T-helper 9 cell (primary cell): Measurements from ENCODE around the gene CTAGE1.
"Not testable (repeated sequence)": the region's sequence is repeated elsewhere in the genome, so short reads cannot be mapped to it uniquely, and the experiment has no call there.

Source experiments
- DNase-seq: peaks from one replicate; pipeline ENCODE4 v3.0.0-alpha.2; 2020
- total RNA-seq, 2 donors: gene quantifications; one replicate each; lab custom pipeline; 2026; lab: John Stamatoyannopoulos, UW

The CTAGE1 gene, protein sequence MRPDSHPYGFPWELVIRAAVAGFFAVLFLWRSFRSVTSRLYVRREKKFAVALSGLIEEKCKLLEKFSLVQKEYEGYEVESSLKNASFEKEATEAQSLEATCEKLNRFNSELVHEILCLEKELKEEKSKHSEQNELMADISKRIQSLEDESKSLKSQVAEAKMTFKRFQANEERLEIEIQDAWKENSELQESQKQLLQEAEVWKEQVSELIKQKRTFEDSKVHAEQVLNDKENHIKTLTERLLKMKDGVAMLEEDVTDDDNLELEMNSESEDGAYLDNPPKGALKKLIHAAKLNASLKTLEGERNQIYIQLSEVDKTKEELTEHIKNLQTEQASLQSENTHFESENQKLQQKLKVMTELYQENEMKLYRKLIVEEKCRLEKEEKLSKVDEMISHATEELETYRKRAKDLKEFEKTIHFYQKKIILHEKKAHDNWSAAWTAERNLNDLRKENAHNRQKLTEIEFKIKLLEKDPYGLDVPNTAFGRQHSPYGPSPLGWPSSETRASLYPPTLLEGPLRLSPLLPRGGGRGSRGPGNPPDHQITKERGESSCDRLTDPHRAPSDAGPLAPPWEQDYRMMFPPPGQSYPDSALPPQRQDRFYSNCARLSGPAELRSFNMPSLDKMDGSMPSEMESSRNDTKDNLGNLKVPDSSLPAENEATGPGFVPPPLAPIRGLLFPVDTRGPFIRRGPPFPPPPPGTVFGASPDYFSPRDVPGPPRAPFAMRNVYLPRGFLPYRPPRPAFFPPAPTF
- total RNA-seq, result 0 to 0.14 reads per million in 2 donors

GRCh38 chr18:22417496-22418188 lies at the start of gene CTAGE1:
Gene CTAGE1 (minus strand): TSS chr18:22417915. CDS start chr18:22417811, 104 bp downstream.
- DNase-seq, result no peak

DNA sequence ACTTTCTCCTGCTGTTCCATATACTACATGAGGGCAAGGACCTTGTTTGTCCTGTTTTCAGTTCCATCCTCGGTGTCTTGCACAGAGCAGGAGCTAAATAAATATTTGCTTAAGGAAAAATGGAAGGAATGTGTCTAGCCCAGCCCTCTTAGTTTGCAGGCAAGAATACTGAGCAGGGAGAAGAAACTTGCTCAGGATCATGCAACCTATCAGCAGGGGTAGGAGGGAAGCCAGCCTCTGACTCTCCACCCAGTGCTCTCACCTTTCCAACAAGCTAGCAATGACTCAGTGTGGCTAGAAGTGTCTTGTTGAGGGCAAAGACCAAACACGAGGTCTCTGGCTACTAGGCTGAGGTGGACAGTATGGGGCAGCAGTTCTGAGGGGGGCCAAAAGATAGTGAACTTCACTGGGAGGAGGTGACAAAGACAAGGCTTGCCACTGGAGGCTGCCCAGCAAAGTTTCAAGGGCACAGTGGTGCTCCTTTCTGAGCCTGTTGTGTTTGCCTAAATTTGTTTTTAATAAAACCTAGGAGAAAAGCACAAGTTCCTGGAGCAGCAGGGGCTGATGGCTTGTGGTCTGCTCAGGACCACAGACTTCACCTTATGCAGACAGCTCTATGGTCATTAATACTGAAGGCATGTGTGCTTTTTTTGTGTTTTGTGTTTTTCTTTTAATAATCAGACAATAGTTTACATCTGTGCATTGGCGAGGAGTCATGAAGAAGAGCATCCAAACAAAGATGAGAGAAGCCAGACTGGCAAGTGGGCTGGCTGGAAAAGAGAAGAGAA lies 49.1 kb upstream of the CTAGE1 start:
- DNase-seq, result no peak

- no peak for DNase-seq
These were observed 48.2 kb upstream of the CTAGE1 start for GRCh38 chr18:22465859-22466457.

- no peak for DNase-seq
These were observed 45.4 kb upstream of the CTAGE1 start for GRCh38 chr18:22463076-22463475.

- no peak for DNase-seq
These were observed 41.8 kb upstream of the CTAGE1 start for GRCh38 chr18:22459491-22459890.

DNA sequence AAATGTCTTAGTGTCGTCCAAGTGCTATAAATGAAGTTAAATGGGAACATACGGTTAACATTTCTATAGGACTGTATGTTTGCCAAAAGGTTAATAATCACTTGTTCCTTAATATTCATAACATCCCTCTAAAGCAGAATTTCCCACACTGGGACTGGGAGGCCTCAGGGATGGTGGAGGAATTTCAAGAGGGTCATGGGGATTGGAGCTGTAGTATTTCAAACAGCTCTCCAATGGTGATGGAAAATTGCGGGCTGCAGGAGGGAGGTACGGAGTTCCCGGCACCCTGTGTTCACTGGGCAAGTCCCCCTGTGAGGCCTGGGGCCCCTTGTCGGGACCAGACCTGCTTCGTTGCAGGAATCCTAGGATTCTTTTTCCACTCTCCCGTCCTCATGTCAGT lies 39.8 kb upstream of the CTAGE1 start:
- DNase-seq, result no peak

DNA sequence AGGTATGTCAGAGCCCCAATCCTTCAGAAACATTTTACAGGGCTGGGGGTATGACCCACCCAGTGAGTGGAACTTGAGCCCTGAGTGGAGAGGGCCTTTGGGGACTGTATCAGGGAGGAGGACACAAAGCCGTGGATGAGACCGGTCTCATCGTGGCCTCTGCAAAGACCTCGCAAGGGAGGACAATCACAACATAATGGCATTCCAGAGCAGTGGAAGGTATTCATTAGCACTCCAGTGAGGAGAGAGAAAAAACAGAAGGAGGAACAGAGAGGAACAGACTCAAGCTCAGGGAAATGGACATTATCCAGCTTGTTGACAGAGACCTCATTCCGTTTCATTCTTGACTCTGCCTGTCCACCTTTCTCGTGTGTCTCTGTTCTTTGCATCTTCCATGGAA lies 38.8 kb upstream of the CTAGE1 start:
- DNase-seq, result no peak

DNA sequence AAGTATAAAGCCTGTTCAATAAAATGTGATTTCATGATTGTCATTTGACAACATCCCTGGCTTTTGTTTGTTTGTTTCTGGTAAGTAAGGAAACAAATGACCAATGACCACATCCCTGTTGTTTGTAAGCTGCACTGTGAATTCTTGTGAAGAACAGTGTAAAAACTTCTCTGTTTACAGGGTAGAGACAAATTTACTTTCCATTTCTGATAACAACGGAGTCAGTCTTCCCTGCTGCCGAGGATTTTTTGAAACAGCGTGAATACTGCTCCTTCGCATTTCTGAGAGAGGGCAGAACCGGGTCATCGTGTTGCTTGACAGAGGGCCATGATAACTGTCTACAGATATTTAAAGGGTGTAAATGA lies 38.4 kb upstream of the CTAGE1 start:
- no peak for DNase-seq

DNA sequence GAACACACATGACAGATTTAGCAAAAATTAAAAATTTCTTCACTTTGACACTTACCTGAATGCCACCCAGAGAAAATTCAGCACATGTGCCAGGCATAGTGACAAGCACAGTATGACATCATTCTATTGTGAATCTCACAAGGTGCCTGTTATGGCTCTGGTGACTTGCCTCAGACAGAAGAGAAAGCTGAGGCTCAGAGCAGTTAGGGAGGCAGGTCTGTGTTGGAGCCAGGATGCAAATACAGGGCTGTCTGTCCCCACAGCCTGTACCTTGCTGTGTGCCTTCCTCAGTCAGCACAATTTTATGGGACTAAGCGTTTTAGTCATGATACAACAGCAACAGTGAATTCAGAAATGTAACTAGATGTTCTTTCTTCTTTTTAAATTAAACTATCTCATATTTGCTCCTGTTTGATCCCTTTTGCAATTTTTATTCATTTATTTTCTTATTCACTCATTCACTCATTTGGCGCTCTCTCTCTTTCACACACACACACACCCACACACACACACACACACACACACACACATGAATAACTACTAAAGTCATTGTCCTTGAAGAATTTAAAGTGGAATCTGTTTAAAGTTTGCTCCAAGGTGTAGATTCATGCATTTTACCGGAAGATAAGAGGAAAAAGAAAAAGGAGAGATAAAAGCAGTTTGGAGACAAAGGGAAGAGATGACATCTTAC lies 37.9 kb upstream of the CTAGE1 start:
- no peak for DNase-seq

- no peak for DNase-seq
These were observed 35.6 kb upstream of the CTAGE1 start for GRCh38 chr18:22453315-22453714.

GRCh38 chr18:22452226-22452668 lies 34.5 kb upstream of the CTAGE1 start:
- no peak for DNase-seq

DNA sequence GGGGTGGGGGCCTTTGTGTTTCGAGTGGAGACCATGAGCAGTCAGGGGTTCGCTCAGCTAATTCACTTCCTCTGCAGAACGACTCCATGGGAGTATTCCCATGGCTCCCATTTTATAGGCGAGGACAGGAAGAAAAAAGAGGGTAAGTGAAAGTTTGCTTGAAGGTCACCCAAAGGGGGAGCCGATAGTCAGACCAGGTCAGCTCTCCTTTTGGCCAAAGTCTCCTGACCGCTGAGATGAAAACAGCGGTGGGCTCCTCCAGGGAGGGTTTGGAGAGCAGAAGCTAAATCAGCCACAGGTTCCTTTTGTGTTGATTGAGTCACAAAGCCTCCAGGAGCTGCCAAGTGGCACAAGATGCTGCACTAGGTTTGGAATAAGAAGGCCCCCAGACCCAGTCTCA lies 34.1 kb upstream of the CTAGE1 start:
- no peak for DNase-seq

- DNase-seq, result not testable (repeated sequence)
These were observed 33.1 kb upstream of the CTAGE1 start for GRCh38 chr18:22450766-22451165.

DNA sequence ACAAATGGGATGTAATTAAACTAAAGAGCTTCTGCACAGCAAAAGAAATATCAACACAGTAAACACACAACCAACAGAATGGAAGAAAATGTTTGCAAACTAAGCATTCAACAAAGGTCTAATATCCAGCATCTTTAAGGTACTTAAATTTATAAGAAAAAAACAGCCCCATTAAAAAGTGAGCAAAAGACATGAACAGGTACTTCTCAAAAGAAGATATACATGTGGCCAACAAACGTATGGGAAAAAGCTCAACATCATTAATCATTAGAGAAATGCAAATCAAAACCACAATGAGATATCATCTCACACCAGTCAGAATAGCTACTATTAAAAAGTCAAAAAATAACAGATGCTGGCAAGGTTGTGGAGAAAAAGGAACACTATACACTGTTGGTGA lies 32.6 kb upstream of the CTAGE1 start:
- DNase-seq, result not testable (repeated sequence)

DNA sequence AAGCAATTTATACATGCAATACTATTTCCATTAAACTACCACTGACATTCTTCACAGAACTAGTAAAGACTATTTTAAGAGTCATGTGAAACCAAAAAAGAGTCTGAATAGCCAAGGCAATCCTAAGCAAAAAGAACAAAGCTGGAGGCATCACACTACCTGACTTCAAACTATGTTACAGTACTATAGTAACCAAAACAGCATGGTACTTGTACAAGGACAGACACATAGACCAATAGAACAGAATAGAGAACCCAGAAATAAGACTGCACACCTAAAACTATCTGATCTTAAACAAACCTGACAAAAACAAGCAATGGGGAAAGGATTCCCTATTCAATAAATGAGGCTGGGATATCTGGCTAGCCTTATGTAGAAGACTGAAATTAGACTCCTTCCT lies 32.0 kb upstream of the CTAGE1 start:
- not testable (repeated sequence) for DNase-seq

DNA sequence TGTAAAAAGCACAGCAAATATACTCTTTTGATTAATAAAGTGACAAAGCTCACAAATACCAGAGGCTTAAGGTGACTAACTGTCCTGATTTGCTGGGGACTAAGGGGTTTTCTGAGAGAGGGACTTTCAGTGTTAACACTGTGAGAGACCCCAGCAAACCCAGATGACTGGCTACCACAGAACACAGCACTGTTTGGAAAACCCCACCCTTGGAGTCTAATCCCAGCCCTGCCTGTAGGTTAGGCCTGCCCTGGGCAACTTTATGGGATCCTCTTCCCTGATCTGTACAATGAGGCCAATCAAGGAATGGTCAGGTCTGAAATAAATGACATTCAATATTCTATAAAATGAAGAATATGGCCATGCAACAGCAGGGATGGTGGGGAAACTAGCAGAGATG lies 30.5 kb upstream of the CTAGE1 start:
- no peak for DNase-seq

DNA sequence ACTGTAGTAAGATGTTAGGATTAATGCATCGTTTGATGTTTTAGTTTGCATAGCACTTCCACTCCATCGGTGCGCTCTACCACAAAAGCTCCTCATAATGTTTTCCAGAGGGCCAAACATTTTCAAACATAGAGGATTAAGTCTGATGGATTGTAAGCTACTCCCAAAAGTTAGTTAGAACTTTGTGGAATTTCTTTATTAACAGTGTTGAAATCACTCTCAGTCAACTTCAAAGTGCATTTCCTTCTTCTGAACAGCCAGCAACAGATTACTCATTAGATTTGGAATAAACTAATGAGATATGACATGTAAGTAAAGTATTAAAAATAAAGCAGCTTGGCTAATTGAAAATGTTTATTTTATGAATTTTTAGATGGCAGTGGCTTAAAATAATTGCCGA lies 30.1 kb upstream of the CTAGE1 start:
- DNase-seq, result no peak

DNA sequence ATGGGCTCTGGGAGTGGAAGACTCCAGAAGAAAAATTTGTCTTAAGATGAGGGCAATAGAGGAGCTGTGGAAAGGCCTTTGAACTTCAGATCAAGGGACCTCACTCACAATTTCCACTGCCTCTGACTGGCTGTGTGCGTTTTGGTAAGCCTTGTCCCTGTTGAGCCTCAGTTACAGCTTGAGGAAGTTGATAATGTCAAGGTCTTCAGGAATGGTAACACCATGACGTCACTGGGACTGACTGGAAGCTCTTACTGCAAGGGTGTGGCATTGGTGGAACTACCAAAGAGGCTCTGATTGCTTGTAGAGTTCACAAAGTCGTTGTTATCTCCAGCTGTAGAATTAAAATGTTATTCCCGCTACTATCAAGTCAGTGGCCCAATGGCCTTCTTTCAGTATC lies 29.2 kb upstream of the CTAGE1 start:
- no peak for DNase-seq

DNA sequence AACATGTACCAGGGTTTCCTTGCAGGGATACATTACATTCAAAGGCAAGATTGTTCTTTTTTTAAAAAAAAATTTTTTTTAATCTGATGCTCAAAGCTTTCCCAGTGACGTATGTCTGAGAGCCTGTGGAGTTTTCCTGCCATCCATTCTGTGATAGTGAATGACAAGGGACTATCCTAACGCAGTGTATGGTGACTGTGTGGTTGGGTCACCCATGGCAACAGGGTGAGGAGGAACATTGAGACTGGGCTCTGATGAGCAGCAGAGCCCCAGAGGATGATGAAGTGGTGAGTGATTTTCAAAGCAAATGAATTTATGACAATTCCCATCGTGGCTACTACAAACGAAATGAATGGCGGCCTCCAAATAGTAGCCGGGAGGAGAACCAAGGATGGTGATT lies 28.6 kb upstream of the CTAGE1 start:
- no peak for DNase-seq

GRCh38 chr18:22441638-22442037 lies 23.9 kb upstream of the CTAGE1 start:
- no peak for DNase-seq

GRCh38 chr18:22439447-22439846 lies 21.7 kb upstream of the CTAGE1 start:
- no peak for DNase-seq

DNA sequence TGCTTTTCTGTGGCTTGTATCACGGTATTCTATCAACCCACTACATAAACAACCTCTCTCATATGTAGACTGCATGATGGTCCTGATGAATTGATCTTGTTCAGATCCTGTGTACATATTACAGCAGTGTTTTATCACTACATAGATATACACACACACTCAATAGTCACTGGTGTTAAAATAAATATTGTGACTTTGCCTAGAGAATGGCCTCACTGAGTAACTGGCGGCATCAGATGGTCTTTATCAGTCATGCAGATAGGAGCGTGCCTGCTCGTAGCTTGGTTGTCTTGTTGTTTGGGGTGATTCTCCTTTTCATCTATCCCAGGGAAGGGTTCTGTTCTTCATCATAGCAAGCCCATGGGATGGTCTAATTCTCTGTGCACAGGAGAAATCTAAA lies 18.4 kb upstream of the CTAGE1 start:
- no peak for DNase-seq
